Fibroblast of villous mesenchyme (primary cell): ENCODE results near the gene RASA2. TPM values are rescaled to one million over a fixed set of nuclear protein-coding genes. Genes with fewer than 3 reads are reported as not detected.

Source experiments
- DNase-seq: peaks from one replicate; pipeline ENCODE4 v3.0.0-alpha.2; 2010; ENCODE audit warnings: low read depth
- H3K4me3 ChIP-seq: 2 replicates; pipeline ENCODE4 v1.5.1; 2011; ENCODE audit warnings: low read depth, mild to moderate bottlenecking, low read length
- total RNA-seq: library from RNA; depleted of rRNA; stranded (reverse); fragments of >200 nt; gene quantifications from 2 replicates; pipeline ENCODE4 v1.2.3, GENCODE V29; 2012
- TF ChIP-seq, protein P1 (sequence below): IDR thresholded peaks from 2 replicates; pipeline ENCODE4 v1.5.1; 2012; ENCODE audit warnings: low read depth, mild to moderate bottlenecking, low read length; ENCODE audit not compliant: insufficient read depth

Gene RASA2
- total RNA-seq, 1 donor: 18.1 TPM

DNA sequence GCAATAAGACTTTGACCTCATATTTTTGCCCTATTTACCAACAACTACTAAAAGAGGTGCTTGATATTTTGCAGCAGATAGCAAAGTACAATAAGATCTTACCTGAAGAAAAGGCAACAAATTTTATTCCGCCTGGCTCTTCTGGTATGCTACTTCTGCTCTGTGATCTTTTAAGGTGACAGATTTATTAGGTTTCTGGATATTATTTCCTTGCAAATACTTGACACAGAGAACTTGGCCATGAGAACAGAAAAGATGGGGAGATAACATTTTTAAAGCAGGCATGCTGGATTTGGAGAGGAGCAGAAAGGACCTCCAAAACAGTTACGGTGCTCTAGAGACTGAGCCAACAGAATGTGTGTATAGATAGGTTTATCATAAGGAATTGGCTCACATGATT lies 164.6 kb downstream of the RASA2 start:
- peak; percentile 49 for DNase-seq
- TF ChIP-seq, protein P1, sequence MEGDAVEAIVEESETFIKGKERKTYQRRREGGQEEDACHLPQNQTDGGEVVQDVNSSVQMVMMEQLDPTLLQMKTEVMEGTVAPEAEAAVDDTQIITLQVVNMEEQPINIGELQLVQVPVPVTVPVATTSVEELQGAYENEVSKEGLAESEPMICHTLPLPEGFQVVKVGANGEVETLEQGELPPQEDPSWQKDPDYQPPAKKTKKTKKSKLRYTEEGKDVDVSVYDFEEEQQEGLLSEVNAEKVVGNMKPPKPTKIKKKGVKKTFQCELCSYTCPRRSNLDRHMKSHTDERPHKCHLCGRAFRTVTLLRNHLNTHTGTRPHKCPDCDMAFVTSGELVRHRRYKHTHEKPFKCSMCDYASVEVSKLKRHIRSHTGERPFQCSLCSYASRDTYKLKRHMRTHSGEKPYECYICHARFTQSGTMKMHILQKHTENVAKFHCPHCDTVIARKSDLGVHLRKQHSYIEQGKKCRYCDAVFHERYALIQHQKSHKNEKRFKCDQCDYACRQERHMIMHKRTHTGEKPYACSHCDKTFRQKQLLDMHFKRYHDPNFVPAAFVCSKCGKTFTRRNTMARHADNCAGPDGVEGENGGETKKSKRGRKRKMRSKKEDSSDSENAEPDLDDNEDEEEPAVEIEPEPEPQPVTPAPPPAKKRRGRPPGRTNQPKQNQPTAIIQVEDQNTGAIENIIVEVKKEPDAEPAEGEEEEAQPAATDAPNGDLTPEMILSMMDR: no peak
- no peak overlapping the region for H3K4me3 ChIP-seq

DNA sequence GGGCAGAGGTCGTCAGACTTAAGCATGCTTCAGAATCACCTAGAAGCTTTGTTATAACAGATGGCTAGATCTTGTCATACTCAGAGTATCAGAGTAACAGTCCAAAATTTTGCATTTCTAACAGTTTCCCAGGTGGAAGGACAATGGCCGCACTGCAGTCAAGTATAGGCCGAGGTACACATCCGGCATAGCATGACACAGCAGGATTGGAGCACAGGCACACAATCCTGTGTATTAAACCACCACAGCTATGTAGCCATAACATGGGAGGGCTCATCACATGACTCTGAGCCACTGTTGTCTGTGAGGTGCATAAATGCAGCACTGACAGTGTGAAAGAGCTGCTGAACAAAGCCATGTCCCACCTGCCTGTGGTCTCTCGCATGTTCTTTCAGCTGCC lies 165.5 kb downstream of the RASA2 start:
- TF ChIP-seq, protein P1: no peak
- no peak for DNase-seq
- no peak overlapping the region for H3K4me3 ChIP-seq

DNA sequence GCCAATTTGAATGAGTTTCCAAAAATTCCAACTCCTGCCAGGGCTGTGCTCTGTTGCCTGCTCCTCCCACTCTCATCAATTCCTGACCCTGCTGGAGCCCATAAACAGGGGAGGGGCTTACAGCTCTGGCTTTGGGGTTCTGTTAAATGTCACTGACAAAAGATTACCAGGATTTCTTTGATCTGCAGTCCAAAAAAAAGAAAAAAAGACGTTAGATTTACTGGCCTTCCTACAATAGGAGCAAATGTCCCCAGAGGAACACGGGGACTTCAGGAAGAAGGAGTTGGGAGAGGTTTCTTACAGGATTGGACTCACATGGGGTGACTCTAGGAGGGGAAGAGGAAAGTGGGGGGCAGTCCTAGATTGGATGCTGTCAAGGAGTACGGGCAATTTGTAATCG lies 167.0 kb downstream of the RASA2 start:
- TF ChIP-seq, protein P1: no peak
- H3K4me3 ChIP-seq: no peak overlapping the region
- no peak for DNase-seq

DNA sequence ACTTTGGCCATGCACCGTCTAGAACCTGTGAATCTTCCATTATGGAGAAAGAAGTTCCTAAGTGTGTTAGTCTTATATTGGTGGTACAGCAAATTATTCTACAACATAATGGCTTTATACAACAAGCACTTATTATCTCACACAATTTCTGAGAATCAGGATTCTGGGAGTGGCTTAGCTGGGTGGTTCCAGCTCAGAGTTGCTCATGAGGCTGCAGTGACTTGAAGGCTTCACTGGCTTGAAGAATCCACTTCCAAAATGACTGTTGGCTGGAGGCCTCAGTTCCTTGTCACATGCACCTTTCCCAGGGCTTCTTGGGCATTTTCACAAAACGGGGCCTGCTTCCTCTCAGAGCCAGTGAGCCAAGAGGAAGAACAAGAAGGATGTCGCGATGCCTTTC lies 169.0 kb downstream of the RASA2 start:
- TF ChIP-seq, protein P1: no peak
- no peak for DNase-seq
- no peak overlapping the region for H3K4me3 ChIP-seq

DNA sequence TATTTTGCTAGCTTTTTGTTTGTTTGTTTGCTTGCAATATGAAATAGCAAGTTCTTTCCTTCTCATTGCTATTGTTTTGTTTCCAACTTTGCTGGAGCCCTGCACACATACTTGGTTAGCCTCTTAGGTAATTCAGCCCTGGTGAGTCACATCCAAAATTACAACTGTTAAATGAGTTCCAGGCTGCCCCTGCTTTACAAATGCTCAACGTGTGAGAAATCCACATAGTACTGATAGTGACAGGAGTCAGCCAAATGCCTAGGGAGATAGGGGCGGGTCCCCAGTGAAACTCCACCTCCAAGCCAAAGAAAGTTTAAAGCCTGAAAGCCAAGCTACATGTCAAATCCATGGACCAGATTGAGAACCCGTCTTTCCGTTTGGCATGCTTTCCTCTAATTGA lies 169.9 kb downstream of the RASA2 start:
- TF ChIP-seq, protein P1: no peak
- peak; percentile 61 for DNase-seq
- no peak overlapping the region for H3K4me3 ChIP-seq

DNA sequence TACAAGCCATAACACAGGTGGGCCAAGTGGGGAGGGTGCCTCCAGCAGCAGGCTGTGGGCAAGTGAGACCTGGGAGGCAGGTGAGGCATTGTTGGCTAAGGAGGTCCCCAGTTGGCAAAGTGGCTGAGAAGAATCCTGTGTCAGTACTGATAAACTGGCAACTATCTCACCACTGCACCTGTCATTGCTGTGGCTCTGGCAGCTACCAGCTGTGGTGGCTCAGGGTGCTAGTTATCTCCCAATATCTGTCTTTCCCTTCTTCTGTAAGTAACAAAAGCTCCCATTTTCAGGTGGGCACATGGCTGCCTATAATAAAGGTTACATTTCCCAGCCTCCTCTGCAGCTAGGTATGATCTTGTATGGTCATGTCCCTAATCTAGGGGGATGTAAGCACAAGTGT lies 170.7 kb downstream of the RASA2 start:
- H3K4me3 ChIP-seq: no peak overlapping the region
- TF ChIP-seq, protein P1: no peak
- DNase-seq: no peak

DNA sequence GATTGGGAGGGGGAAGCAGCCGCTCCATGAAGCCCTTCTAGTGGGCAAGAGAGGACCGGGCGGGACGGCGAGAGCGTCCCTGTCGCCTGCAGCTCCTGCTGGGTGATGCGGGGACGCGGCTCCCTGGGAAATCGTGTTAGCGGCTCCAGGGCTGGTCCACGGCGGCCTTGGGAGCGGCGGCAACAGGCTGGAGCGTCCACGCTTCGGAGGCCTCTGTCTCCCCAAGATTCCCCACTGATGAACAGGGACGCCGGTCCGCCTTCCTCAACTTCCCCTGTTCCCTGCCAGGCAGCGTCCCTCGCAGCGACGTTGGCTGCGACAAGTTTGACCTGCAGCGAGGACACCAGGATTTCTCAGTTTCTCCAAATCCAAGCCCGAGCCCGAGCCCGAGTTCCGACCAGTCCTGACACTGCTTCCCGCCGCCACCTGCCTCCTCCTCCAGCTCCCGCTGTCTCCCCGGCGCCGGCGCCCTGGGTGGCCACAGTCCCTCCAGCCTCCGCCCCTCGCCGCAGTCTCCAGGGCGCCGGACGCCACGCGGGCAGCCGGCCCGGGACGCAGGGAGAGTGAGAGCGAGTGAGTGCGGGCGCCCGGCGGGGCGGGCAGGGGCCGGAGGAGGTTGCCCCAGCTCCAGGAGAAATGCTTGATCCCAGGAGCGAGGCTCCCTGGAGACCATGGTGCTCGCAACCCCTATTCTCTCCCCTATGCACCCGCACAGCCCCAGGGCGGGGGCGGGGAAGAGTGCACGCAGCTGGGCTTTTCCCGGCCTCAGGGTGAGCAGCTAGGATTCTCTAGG lies 173.2 kb downstream of the RASA2 start:
- TF ChIP-seq, protein P1: no peak
- DNase-seq: peak; percentile 32
- H3K4me3 ChIP-seq: peak overlapping the region; percentile 64
